PC-3 (cell line): ENCODE measurements around the gene CEP85L.

Experiments
- CTCF ChIP-seq: fragments of 300-600 bp; sonication (generic); conservative IDR thresholded peaks from 2 replicates; pipeline ENCODE4 v1.5.1; 2017; ENCODE audit warnings: antibody characterized with exemption, low read depth, mild to moderate bottlenecking, low read length
- EZH2 ChIP-seq: fragments of 300-600 bp; sonication (generic); IDR thresholded peaks from one replicate; pipeline ENCODE4 v1.6.1; 2017; ENCODE audit warnings: antibody characterized with exemption, mild to moderate bottlenecking, low read length; ENCODE audit not compliant: unreplicated experiment
- EZH2phosphoT487 ChIP-seq: fragments of 300-600 bp; sonication (generic); IDR thresholded peaks from 2 replicates; pipeline ENCODE4 v1.6.1; 2018; ENCODE audit warnings: mild to moderate bottlenecking, antibody characterized with exemption, low read length, borderline replicate concordance

- TF ChIP-seq CTCF (no peak), EZH2phosphoT487 (no peak), EZH2 (no peak)
Measured at GRCh38 chr6:118562248-118562647, 89.1 kb downstream of the CEP85L start.
